Osteoblast (primary cell): ENCODE measurements around the gene FUBP3. TPM values are rescaled to one million over a fixed set of nuclear protein-coding genes. Genes with fewer than 3 reads are reported as not detected.

Experiments
- DNase-seq: peaks from one replicate; pipeline ENCODE4 v3.0.0; 2011; ENCODE audit warnings: low spot score, mixed read lengths; ENCODE audit not compliant: insufficient read length; ENCODE audit errors: missing footprints
- H2AFZ ChIP-seq: 2 replicates; pipeline ENCODE4 v1.6.0; 2011; ENCODE audit warnings: mild to moderate bottlenecking, low read length
- H3K27ac ChIP-seq: 2 replicates; pipeline ENCODE4 v1.5.1; 2011; ENCODE audit warnings: mild to moderate bottlenecking, low read depth, low read length, moderate library complexity
- H3K27me3 ChIP-seq: 2 replicates; pipeline ENCODE4 v1.6.0; 2012; ENCODE audit warnings: mild to moderate bottlenecking, control low read depth, inconsistent platforms, low read length, moderate library complexity; ENCODE audit not compliant: insufficient read depth
- H3K36me3 ChIP-seq: 2 replicates; pipeline ENCODE4 v1.5.1; 2011; ENCODE audit warnings: mild to moderate bottlenecking, low read length, control low read depth, moderate library complexity; ENCODE audit not compliant: insufficient read depth
- H3K4me1 ChIP-seq: 2 replicates; pipeline ENCODE4 v1.5.1; 2011; ENCODE audit warnings: mild to moderate bottlenecking, low read length, control low read depth, moderate library complexity; ENCODE audit not compliant: insufficient read depth
- H3K4me2 ChIP-seq: 2 replicates; pipeline ENCODE4 v1.6.0; 2011; ENCODE audit warnings: mild to moderate bottlenecking, low read length; ENCODE audit not compliant: insufficient read depth
- H3K4me3 ChIP-seq: fragments of 200-600 bp; sonication (generic); 3 replicates; pipeline ENCODE4 v1.5.1; 2012; ENCODE audit warnings: mild to moderate bottlenecking, low read length, inconsistent platforms; ENCODE audit not compliant: insufficient read depth
- H3K79me2 ChIP-seq: 2 replicates; pipeline ENCODE4 v1.6.0; 2012; ENCODE audit warnings: mild to moderate bottlenecking, low read length, control low read depth, inconsistent platforms; ENCODE audit not compliant: insufficient read depth
- H3K9me3 ChIP-seq: 2 replicates; pipeline ENCODE4 v1.5.1; 2011; ENCODE audit warnings: low read depth, low read length, control low read depth
- H4K20me1 ChIP-seq: 2 replicates; pipeline ENCODE4 v1.6.0; 2012; ENCODE audit warnings: mild to moderate bottlenecking, low read length, control low read depth; ENCODE audit not compliant: insufficient read depth
- CTCF ChIP-seq: IDR thresholded peaks from 2 replicates; pipeline ENCODE4 v1.5.1; 2011; ENCODE audit warnings: mild to moderate bottlenecking, low read depth, low read length, moderate library complexity; ENCODE audit errors: extremely low read depth
- total RNA-seq: library from RNA; depleted of rRNA; stranded (reverse); fragments of >200 nt; gene quantifications from 2 replicates; pipeline ENCODE4 v1.2.3, GENCODE V29; 2012

Gene FUBP3
- total RNA-seq, 1 donor = 45.6 TPM

- DNase-seq = no peak
- no peak overlapping the region for H3K4me2 ChIP-seq
- no peaks in the 10 kb centered on the region for H3K27me3 ChIP-seq
- no peaks in the 10 kb centered on the region for H3K9me3 ChIP-seq
- peaks cover 4% of the 10 kb centered on the region for H4K20me1 ChIP-seq
- peaks cover 23% of the 10 kb centered on the region for H3K79me2 ChIP-seq
- H2AFZ ChIP-seq = no peak overlapping the region
- no peaks in the 10 kb centered on the region for H3K4me1 ChIP-seq
- H3K4me3 ChIP-seq = no peak overlapping the region
- peaks cover 31% of the 10 kb centered on the region for H3K36me3 ChIP-seq
- no peak for TF ChIP-seq CTCF
- H3K27ac ChIP-seq = no peak overlapping the region
Measured at GRCh38 chr9:130601100-130601499, 21.7 kb downstream of the FUBP3 start.

GRCh38 chr9:130604295-130604694 lies 24.9 kb downstream of the FUBP3 start:
- Histone ChIP-seq H2AFZ (no peak overlapping the region), H3K4me2 (no peak overlapping the region), H3K27ac (no peak overlapping the region), H4K20me1 (peaks cover 21% of the 10 kb centered on the region), H3K79me2 (peaks cover 38% of the 10 kb centered on the region), H3K4me1 (peaks cover 9% of the 10 kb centered on the region), H3K4me3 (no peak overlapping the region), H3K36me3 (peaks cover 18% of the 10 kb centered on the region), H3K9me3 (no peaks in the 10 kb centered on the region), H3K27me3 (no peaks in the 10 kb centered on the region)
- TF ChIP-seq CTCF = no peak
- DNase-seq = no peak

GRCh38 chr9:130606887-130607600 lies 27.7 kb downstream of the FUBP3 start:
- Histone ChIP-seq H4K20me1 (peaks cover 21% of the 10 kb centered on the region), H3K27me3 (no peaks in the 10 kb centered on the region), H3K4me1 (peaks cover 9% of the 10 kb centered on the region), H3K36me3 (peaks cover 19% of the 10 kb centered on the region), H2AFZ (no peak overlapping the region), H3K9me3 (no peaks in the 10 kb centered on the region), H3K4me3 (no peak overlapping the region), H3K79me2 (peaks cover 55% of the 10 kb centered on the region), H3K4me2 (peak overlapping the region; percentile 40), H3K27ac (no peak overlapping the region)
- no peak for TF ChIP-seq CTCF
- DNase-seq = no peak

- no peaks in the 10 kb centered on the region for H3K9me3 ChIP-seq
- peaks cover 17% of the 10 kb centered on the region for H4K20me1 ChIP-seq
- peak; percentile 94 for DNase-seq
- H3K36me3 ChIP-seq = peaks cover 27% of the 10 kb centered on the region
- no peak overlapping the region for H3K27ac ChIP-seq
- no peak overlapping the region for H2AFZ ChIP-seq
- no peak for TF ChIP-seq CTCF
- peaks cover 50% of the 10 kb centered on the region for H3K79me2 ChIP-seq
- H3K27me3 ChIP-seq = no peaks in the 10 kb centered on the region
- H3K4me2 ChIP-seq = peak overlapping the region; percentile 40
- peaks cover 9% of the 10 kb centered on the region for H3K4me1 ChIP-seq
- no peak overlapping the region for H3K4me3 ChIP-seq
Measured at GRCh38 chr9:130607640-130608420, 28.5 kb downstream of the FUBP3 start.
